GM18502 (cell line): ENCODE data around the gene MEOX1.

ENCODE experiments used
- ATAC-seq: cut with Tn5 transposase; IDR thresholded peaks from one replicate; pipeline ENCODE4 v1.9.1; 2021; ENCODE audit warnings: mild to moderate bottlenecking; ENCODE audit not compliant: unreplicated experiment, poor library complexity

MEOX1 gene

GRCh38 chr17:43683928-43684653, 22.4 kb upstream of the MEOX1 start:
- no peak for ATAC-seq

- ATAC-seq, result no peak
Observed at GRCh38 chr17:43680461-43680860, 18.7 kb upstream of the MEOX1 start.

GRCh38 chr17:43679911-43680310, 18.2 kb upstream of the MEOX1 start:
- ATAC-seq, result no peak

GRCh38 chr17:43679401-43679800, 17.7 kb upstream of the MEOX1 start:
- no peak for ATAC-seq

- no peak for ATAC-seq
Observed at GRCh38 chr17:43676471-43676870, 14.7 kb upstream of the MEOX1 start.

GRCh38 chr17:43674394-43674793, 12.7 kb upstream of the MEOX1 start:
- no peak for ATAC-seq

GRCh38 chr17:43673516-43674323, 12.0 kb upstream of the MEOX1 start:
- ATAC-seq, result no peak

- no peak for ATAC-seq
Observed at GRCh38 chr17:43671755-43672519, 10.2 kb upstream of the MEOX1 start.

GRCh38 chr17:43671031-43671692, 9.4 kb upstream of the MEOX1 start:
- ATAC-seq, result no peak

GRCh38 chr17:43670645-43671030, 8.9 kb upstream of the MEOX1 start:
- no peak for ATAC-seq

- ATAC-seq, result no peak
Observed at GRCh38 chr17:43669971-43670644, 8.4 kb upstream of the MEOX1 start.

GRCh38 chr17:43667947-43668348, 6.2 kb upstream of the MEOX1 start:
- no peak for ATAC-seq

GRCh38 chr17:43667506-43667905, 5.8 kb upstream of the MEOX1 start:
- ATAC-seq, result no peak

GRCh38 chr17:43665937-43666236, 4.2 kb upstream of the MEOX1 start:
- no peak for ATAC-seq

- ATAC-seq, result no peak
Observed at GRCh38 chr17:43665084-43665936, 3.6 kb upstream of the MEOX1 start.

- no peak for ATAC-seq
Observed at GRCh38 chr17:43664096-43664495, 2.4 kb upstream of the MEOX1 start.

GRCh38 chr17:43663383-43663782, 1.7 kb upstream of the MEOX1 start:
- no peak for ATAC-seq

GRCh38 chr17:43662413-43663141, 855 bp upstream of the MEOX1 start:
- ATAC-seq, result no peak
